GM10266 (cell line): ENCODE data around the gene SFXN2.

ENCODE experiments used
- DNase-seq: peaks from one replicate; pipeline ENCODE4 v3.0.0; 2012; ENCODE audit errors: extremely low spot score
- CTCF ChIP-seq: IDR thresholded peaks from 2 replicates; pipeline ENCODE4 v1.5.1; 2012; ENCODE audit warnings: mild to moderate bottlenecking, low read depth; ENCODE audit not compliant: control insufficient read depth, insufficient read depth; ENCODE audit errors: missing control alignments

Gene SFXN2

DNA sequence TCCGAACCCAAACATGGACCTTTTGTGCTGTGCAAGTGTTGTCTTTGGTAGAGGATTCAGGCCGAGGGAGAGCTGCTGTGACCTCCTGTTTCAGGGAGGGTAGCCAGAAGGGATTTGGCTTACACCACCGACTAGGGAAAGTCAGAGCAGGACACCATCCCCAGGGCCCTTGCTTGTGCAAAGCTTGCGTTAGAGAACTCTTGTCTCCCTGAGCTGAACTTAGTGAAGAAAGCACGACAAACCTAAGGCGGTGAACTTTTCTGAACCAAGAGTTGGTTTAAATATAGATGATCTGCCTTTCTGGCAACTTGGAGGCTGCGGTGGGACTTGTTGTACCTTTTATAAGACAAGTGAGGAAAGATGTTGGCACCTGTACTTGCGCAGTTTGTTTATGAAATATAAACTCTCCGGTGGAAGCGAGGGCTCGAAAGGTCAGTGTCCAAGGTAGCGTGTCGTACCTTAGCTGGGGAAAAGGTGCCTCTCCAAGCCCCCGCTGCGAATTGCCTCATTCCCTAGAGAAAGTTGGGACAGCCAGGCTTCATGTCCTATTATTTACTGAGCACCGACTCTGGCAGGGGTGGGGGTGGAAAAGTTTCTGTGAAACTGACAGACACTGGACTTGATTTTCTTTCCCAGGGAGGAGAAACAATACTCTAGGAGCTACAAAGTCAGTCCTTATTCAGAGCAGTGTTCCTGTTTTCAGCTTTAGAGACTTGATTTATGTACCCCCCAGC is 60.9 kb downstream of the SFXN2 start:
- no peak for TF ChIP-seq CTCF
- DNase-seq, result no peak

DNA sequence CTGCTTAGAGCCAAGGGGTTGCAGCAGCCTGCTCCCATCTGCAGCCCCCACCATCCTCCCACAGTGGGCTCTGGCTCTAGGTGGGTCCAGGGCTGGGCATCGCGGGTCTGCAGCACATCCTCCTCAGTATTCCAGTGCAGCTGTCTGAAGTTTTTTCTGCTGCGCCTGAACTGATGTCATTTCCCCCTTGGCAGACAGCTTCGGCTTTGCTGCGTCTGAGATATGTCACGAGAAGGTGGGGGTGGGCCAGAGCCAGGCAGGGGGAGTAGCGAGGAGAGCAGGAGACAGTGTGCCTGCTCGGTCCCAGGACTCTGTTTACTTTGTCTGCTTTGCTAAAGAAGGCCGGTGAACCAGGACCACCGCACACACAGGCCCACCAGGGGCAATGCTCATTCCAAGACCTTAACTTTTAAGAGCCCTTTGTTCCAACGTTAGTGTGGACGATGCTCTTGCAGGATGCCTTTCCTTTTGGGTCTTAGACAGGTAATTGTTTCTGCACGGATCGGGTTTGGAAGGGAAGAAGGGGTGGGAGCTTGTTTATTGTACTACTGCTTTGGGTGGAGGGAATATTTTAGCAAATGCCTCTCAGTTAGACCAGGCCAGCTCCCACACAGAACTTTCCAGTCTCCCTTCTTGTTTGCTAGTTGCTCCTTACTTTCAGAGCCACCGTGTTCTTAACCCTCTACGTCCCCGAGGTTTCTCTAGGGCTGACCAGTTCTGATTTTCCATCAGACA is 61.7 kb downstream of the SFXN2 start:
- no peak for DNase-seq
- TF ChIP-seq CTCF, result no peak

GRCh38 chr10:102776779-102777456 is 62.5 kb downstream of the SFXN2 start:
- no peak for TF ChIP-seq CTCF
- no peak for DNase-seq

GRCh38 chr10:102777711-102778453 is 63.4 kb downstream of the SFXN2 start:
- DNase-seq, result no peak
- TF ChIP-seq CTCF, result no peak

DNA sequence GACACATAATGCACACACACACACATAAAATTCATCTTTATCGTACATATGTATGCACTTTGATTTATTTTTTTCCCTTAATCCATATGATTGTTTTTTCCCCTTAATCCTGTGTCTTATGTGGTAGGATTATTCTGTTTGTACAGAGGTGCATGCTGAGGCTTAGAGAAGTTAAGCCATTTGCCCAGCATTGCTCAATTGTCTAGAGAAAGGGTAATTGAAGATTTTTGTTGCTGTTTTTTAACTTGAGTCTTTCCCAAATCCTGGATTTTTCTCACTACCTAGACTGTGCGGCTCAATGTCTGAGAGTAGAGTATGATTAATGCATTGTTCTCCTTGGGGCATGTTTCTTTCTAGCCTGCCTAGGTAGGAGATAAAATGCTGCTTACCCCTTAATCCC is 64.3 kb downstream of the SFXN2 start:
- TF ChIP-seq CTCF, result no peak

DNA sequence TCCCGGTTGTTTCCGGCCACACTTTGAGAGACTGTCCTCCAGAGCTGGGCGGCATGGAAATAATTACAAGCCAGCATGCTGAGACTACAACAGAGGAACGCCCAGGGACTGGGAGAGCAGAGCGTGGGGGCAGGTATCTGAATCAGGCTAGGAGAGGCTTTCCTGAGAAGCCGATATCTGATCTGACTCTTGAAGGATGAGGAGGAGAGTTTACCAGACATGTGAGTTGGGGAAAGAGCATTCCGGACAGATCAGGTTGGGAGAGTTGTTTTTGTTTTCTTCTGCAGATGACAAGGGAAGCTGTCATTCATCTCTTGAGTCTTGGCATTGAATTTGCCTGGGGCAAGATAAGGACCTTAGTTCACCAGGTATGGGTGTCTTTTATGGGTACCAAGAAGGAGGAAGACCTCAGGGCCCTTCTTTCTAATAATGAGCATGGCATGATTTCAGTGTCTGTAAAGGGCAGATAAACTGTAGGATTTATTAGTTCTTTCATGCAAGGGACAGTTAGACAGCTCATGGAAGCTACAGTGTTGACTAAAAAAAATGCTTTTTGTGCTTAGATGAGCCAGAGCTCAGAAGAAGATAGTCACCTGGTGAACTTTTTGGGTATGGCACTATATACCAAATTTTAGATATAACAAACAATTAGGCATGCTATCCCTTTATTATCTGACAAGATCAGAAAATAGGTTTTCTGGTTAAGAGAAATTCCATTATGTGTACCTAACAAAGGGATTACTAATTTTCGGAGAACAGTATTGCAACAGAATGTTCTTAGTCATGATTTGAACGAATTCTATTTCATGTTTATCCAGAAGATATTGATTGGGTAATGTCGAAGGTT is 65.5 kb downstream of the SFXN2 start:
- no peak for TF ChIP-seq CTCF
- DNase-seq, result no peak

More for the DNA sequence above, 64.3 kb downstream of the SFXN2 start:
- no peak for DNase-seq
